NCI-H2107 (cell line): ENCODE results near the gene ELN.
"Not testable (repeated sequence)": the region's sequence is repeated elsewhere in the genome, so short reads cannot be mapped to it uniquely, and the experiment has no call there.

ENCODE experiments used
- DNase-seq: peaks from one replicate; lab custom pipeline; 2025; lab: John Stamatoyannopoulos, UW

ELN gene

GRCh38 chr7:74001150-74001494 is 26.9 kb upstream of the ELN start:
- DNase-seq: no peak

- DNase-seq: no peak
Observed at GRCh38 chr7:74002474-74003017, 25.4 kb upstream of the ELN start.

DNA sequence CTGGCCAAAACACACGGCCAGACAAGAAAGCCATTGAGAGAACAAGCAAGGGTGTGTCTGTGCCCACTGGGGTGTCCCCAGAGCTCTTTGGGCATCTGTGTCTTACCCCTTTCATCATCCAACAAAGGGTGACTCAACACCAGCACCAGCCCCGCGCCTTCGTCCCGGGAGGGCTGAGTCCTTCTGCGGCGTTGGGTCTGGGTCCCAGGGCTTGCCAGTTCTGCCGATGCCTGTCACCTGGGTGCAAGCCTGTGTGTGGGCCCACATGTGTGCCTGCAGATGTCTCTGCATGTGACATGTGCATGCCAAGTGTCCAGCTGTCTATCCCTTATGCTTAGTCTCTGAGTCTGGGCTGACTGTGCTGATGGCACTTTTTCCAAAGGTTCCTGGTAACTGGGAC is 24.4 kb upstream of the ELN start:
- no peak for DNase-seq

- no peak for DNase-seq
Observed at GRCh38 chr7:74006032-74006431, 21.9 kb upstream of the ELN start.

DNA sequence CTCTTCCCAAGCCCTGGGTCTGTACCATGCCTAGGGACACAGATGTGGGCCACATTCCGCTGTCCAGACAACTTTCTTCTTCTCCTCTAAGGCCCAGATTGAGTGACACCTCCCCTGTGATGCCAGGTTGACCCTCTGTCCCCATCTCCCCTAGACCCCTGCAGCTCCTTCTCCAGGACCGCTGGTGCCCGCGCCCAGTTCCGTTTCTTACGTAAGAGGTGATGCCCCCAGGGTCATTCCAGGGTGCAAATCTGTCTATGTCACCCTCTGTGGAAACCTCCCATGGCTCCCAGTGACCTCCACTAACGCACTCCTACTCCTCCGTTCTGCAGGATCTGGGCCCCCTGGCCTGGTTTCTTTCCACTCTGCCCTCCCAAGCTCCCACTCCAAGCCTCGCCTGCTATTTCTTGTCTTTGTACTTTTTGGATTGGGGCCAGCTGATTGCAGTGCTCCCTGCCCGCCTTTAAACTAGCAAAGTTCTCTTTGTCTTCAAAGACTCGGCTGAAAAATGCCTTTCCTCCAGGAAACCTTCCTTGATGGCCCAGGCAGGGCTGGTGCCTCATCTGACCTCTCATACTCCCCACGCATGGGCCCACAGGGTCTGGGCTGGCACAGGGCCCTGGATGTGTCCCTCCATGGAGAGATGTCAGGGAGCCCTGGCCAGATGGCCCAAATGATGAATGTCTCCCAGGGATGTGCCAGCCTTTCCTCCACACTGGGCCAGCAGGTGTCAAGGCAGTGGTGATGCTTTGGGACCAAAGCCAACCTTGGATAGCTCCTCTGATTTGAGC is 21.3 kb upstream of the ELN start:
- no peak for DNase-seq

GRCh38 chr7:74007242-74007567 is 20.8 kb upstream of the ELN start:
- no peak for DNase-seq

- no peak for DNase-seq
Observed at GRCh38 chr7:74008687-74009086, 19.3 kb upstream of the ELN start.

DNA sequence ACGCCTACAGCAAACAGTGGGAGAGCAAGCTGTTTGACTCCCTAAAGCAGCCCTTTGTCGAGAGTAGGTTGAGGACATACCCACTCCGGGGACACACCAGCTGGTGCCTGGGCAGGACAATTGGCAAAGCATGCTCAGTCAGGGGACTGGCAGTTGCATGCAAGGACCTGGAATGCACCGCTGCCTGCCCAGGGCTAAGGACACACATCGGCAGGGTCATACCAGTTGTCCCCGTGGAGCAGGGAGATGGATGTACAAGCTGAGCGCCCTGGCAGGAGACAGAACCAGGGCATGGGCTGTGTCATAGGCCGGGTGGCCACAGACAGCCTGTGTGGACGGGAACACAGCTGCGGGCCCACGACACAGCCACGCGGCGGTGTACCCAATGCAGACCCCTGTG is 18.3 kb upstream of the ELN start:
- no peak for DNase-seq

GRCh38 chr7:74010407-74010806 is 17.6 kb upstream of the ELN start:
- DNase-seq: no peak

DNA sequence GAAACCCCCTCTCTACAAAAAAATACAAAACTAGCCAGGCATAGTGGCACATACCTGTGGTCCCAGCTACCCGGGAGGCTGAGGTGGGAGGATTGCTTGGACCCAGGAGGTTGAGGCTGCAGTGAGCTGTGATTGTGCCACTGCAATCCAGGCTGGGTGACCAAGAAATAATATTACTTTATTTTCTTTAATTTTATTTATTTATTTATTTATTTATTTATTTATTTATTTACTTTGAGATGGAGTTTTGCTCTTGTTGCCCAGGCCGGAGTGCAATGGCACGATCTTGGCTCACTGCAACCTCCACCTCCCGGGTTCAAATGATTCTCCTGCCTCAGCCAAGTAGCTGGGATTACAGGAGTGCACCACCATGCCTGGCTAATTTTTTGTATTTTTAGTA is 16.6 kb upstream of the ELN start:
- not testable (repeated sequence) for DNase-seq

- DNase-seq: no peak
Observed at GRCh38 chr7:74012842-74013249, 15.1 kb upstream of the ELN start.

GRCh38 chr7:74013539-74014272 is 14.3 kb upstream of the ELN start:
- no peak for DNase-seq

- DNase-seq: no peak
Observed at GRCh38 chr7:74014931-74015330, 13.0 kb upstream of the ELN start.

DNA sequence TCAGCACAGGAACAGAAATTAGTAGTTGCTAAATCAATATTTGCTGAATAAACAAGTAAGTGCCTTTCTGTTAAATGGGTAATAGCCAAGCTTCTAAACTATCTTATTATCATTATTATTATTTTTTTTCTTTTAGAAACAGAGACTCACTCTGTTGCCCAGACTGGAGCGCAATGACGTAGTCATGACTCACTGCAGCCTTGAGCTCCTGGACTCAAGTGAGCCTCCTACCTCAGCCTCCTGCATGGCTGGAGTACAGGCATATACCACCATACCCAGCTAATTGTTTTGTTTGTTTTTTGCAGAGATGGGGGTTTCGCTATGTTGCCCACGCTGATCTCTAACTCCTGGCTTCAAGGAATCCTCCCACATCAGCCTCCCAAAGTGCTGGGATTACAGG is 12.3 kb upstream of the ELN start:
- no peak for DNase-seq

- DNase-seq: no peak
Observed at GRCh38 chr7:74017125-74017524, 10.8 kb upstream of the ELN start.

GRCh38 chr7:74018246-74018895 is 9.6 kb upstream of the ELN start:
- no peak for DNase-seq

DNA sequence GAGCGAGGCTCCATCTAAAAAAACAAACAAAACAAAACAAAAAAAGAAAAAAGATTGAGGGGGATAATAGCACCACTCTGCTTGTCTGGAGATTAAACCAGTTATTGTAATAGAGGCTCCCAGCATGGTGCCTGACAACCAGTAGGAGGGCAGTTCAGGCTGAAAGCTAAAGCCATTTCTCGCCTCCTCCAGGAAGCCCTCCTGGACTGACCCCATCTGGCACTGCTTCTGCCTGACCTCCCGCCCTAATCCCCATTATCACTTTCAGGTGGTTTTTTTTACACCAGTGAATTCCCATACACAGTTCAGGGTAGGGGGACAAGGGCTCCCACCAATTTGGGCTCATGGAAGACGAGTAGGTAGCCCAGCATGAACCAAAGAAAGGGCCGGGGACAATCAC is 8.8 kb upstream of the ELN start:
- DNase-seq: no peak

- no peak for DNase-seq
Observed at GRCh38 chr7:74020390-74020789, 7.6 kb upstream of the ELN start.

DNA sequence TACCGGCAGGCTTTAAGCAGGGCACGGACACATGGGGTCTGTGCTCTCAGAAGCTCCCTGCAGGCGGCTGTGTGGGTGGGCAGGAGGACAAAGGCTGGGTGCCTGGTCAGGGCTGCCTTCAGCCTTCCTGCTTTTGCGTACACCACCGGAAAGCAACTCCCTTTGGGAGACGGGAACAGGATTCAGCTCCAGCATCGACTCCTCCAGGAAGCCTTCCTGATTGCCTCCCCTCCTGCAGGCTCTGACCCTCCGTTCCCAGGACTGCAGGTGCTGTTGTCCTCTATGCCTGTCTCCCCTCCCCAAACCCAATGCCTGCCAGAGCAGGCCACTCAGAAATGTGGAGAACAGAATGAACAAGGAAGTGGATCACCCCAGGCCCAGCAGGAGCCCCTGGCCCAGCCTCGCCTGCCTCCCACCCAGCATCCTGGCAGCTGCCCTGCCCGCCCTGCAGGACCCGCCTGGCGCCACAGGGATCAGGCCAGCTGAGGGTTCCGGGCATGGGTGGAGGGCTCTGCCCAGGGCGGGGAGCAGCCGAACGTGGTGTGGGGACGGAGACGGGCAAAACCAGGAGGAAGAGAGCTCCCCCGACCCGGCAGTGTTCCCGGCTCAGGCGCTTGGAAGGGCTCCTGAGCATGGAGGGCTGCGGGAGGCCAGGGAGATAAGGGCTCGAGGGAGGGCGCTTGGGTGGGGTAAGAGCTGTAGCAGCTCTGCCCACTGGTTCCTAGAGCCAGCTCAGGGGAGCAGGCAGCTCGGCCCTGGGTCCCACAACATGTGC is 6.2 kb upstream of the ELN start:
- no peak for DNase-seq

GRCh38 chr7:74022507-74022906 is 5.5 kb upstream of the ELN start:
- DNase-seq: no peak

GRCh38 chr7:74023092-74023536 is 4.9 kb upstream of the ELN start:
- DNase-seq: no peak

- no peak for DNase-seq
Observed at GRCh38 chr7:74023786-74024185, 4.2 kb upstream of the ELN start.
